Tibial nerve (tissue), 4 donors: ENCODE data around the gene F7. TPM values are rescaled to one million over a fixed set of nuclear protein-coding genes. Genes with fewer than 3 reads are reported as not detected.

Source experiments
- DNase-seq, 2 donors: peaks; one replicate each; pipeline ENCODE4 v3.0.0-alpha.2; 2019; ENCODE audit warnings: low spot score in 2 of 2
- H3K27ac ChIP-seq, 4 donors: fragments of 200-600 bp; sonication (generic) in 3 of 4; one replicate each; pipeline ENCODE4 v1.5.1; 2017 to 2019; ENCODE audit warnings: mild to moderate bottlenecking in 1 of 4
- H3K27me3 ChIP-seq, 2 donors: fragments of 200-600 bp; sonication (generic) in 1 of 2; one replicate each; pipeline versions ENCODE4 v1.5.1 to v1.6.0; 2017 to 2019
- H3K36me3 ChIP-seq, 3 donors: fragments of 200-600 bp; sonication (generic); one replicate each; pipeline ENCODE4 v1.5.1; 2018 to 2019
- H3K4me1 ChIP-seq, 4 donors: fragments of 200-600 bp; sonication (generic) in 3 of 4; one replicate each; pipeline ENCODE4 v1.5.1; 2017 to 2019
- H3K4me3 ChIP-seq, 4 donors: fragments of 200-600 bp; sonication (generic) in 3 of 4; one replicate each; pipeline ENCODE4 v1.5.1; 2017 to 2019; ENCODE audit warnings: mild to moderate bottlenecking in 1 of 4, moderate library complexity in 1 of 4
- H3K9me3 ChIP-seq, 4 donors: fragments of 200-600 bp; sonication (generic) in 3 of 4; one replicate each; pipeline ENCODE4 v1.5.1; 2017 to 2019
- EP300 ChIP-seq, 2 donors: sonication (generic); formaldehyde crosslinking; IDR thresholded peaks; one replicate each; pipeline ENCODE4 v1.6.1; 2017; ENCODE audit warnings: antibody characterized with exemption in 2 of 2, mild to moderate bottlenecking in 1 of 2
- POLR2A ChIP-seq, 2 donors: fragments of 450-650 bp; IDR thresholded peaks; one replicate each; pipeline ENCODE4 v1.6.1; 2017; ENCODE audit warnings: antibody characterized with exemption in 2 of 2, mild to moderate bottlenecking in 2 of 2, moderate library complexity in 2 of 2
- WGBS, 2 donors: methylation state at CpG; one replicate each; pipeline ENCODE4 v1.1.5; 2018; 5-methylcytosine and 5-hydroxymethylcytosine counted together
- total RNA-seq, 4 donors: library from RNA; depleted of rRNA; stranded (reverse); fragments of >200 nt; gene quantifications; one replicate each; pipeline ENCODE4 v1.1.0, GENCODE V29; 2016
- TF ChIP-seq, protein P1 (sequence below), 5 experiments: fragments of 200-600 bp in 3 of 5; fragments of 450-650 bp in 2 of 5; sonication (generic) in 3 of 5; IDR thresholded peaks; one replicate each; pipeline ENCODE4 v1.5.1; 2016 to 2019; ENCODE audit warnings: antibody characterized with exemption in 5 of 5, mild to moderate bottlenecking in 3 of 5, moderate library complexity in 2 of 5

The F7 gene
- total RNA-seq, 4 donors from 2014 or later, result not detected

DNA sequence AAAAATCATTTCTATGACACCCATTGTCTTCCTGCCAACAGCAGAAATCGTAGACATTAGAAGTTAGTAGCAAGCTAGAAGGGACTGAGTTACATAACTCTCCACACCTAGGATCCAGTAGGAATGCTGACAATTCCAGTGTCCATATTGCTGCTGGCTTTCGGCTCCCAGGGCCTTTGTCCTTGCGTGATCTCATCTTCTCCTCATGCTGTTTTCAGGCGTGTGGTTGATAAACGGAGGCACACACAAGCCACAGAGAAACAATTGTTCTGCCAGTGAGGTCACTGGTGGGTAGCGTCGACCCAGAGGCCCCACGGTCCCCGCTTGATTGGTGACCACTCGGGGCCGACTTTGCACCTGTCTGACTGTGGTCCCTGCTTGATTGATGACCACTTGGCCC is 31.6 kb upstream of the F7 start:
- Histone ChIP-seq H3K9me3 (peaks cover 0 to 10% (median 3%) of the 10 kb centered on the region in 4 donors), H3K27me3 (no peaks in the 10 kb centered on the region)
- 53 to 55% methylated on average over 11 of the region's 11 CpGs for WGBS, 2 donors

DNA sequence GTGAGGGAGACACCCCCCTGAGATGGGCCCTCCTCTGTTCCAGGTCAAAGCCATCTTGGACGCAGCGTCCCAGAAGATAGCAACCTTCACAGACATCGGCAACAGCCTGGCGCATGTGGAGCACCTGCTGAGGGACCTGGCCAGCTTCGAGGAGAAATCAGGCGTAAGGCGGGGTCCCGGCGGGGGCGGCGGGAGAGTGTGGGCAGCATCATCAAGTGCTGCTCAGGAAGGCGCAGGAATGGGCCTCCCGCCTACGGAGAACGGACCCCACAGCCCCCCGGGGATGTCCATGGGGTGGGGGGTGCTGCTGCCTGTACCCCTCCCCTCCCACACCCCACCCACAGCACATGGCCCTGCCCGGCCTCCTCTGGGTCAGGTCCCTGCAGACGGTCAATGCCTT is 31.2 kb upstream of the F7 start:
- H3K27ac ChIP-seq, result no peak overlapping the region
- no peak overlapping the region for H3K4me3 ChIP-seq
- H3K9me3 ChIP-seq, result peaks cover 0 to 10% (median 3%) of the 10 kb centered on the region in 4 donors
- no peaks in the 10 kb centered on the region for H3K4me1 ChIP-seq
- no peak for DNase-seq
- no peaks in the 10 kb centered on the region for H3K27me3 ChIP-seq
- TF ChIP-seq, protein P1, sequence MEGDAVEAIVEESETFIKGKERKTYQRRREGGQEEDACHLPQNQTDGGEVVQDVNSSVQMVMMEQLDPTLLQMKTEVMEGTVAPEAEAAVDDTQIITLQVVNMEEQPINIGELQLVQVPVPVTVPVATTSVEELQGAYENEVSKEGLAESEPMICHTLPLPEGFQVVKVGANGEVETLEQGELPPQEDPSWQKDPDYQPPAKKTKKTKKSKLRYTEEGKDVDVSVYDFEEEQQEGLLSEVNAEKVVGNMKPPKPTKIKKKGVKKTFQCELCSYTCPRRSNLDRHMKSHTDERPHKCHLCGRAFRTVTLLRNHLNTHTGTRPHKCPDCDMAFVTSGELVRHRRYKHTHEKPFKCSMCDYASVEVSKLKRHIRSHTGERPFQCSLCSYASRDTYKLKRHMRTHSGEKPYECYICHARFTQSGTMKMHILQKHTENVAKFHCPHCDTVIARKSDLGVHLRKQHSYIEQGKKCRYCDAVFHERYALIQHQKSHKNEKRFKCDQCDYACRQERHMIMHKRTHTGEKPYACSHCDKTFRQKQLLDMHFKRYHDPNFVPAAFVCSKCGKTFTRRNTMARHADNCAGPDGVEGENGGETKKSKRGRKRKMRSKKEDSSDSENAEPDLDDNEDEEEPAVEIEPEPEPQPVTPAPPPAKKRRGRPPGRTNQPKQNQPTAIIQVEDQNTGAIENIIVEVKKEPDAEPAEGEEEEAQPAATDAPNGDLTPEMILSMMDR (IDR thresholded peaks at IDR 0.05), result no peak
- TF ChIP-seq POLR2A (IDR thresholded peaks at IDR 0.05), result no peak
- TF ChIP-seq EP300 (IDR thresholded peaks at IDR 0.05), result no peak
- 87 to 92% methylated on average over 2 to 17 of the region's 18 CpGs for WGBS, 2 donors
- peaks cover 0 to 27% (median 0%) of the 10 kb centered on the region in 3 donors for H3K36me3 ChIP-seq

More for the DNA sequence above, 31.6 kb upstream of the F7 start:
- DNase-seq, result no peak
- no peak for TF ChIP-seq EP300 (IDR thresholded peaks at IDR 0.05)
- TF ChIP-seq POLR2A (IDR thresholded peaks at IDR 0.05), result no peak
- TF ChIP-seq, protein P1 (IDR thresholded peaks at IDR 0.05), result no peak
- Histone ChIP-seq H3K36me3 (peaks cover 0 to 27% (median 0%) of the 10 kb centered on the region in 3 donors), H3K4me1 (no peaks in the 10 kb centered on the region), H3K27ac (no peak overlapping the region), H3K4me3 (no peak overlapping the region)

DNA sequence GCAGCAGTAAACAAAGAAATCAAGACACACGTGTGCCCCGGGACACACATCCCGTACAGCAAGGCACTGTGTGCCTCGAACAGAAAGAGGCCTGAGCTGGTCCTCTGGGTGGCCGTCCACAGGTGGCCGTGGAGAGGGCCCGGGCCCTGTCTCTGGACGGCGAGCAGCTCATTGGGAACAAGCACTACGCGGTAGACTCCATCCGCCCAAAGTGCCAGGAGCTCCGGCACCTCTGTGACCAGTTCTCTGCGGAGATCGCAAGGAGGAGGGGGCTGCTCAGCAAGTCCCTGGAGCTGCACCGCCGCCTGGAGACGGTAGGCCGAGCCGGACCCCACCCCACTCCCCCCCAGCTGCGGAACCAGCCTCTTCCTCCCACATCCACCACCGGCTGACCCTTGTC is 30.7 kb upstream of the F7 start:
- peaks cover 0 to 24% (median 0%) of the 10 kb centered on the region in 3 donors for H3K36me3 ChIP-seq
- no peak for DNase-seq
- no peak overlapping the region for H3K27ac ChIP-seq
- no peak overlapping the region for H3K4me3 ChIP-seq
- TF ChIP-seq, protein P1 (IDR thresholded peaks at IDR 0.05), result no peak
- TF ChIP-seq POLR2A (IDR thresholded peaks at IDR 0.05) (no peak), EP300 (IDR thresholded peaks at IDR 0.05) (no peak)
- 91 to 92% methylated on average over 14 to 22 of the region's 22 CpGs for WGBS, 2 donors
- no peaks in the 10 kb centered on the region for H3K4me1 ChIP-seq
- peaks cover 0 to 10% (median 3%) of the 10 kb centered on the region in 4 donors for H3K9me3 ChIP-seq
- H3K27me3 ChIP-seq, result no peaks in the 10 kb centered on the region

- Histone ChIP-seq H3K27me3 (no peaks in the 10 kb centered on the region), H3K4me1 (no peaks in the 10 kb centered on the region), H3K36me3 (peaks cover 0 to 22% (median 0%) of the 10 kb centered on the region in 3 donors), H3K27ac (no peak overlapping the region), H3K9me3 (peaks cover 0 to 10% (median 3%) of the 10 kb centered on the region in 4 donors), H3K4me3 (no peak overlapping the region)
- TF ChIP-seq, protein P1 (IDR thresholded peaks at IDR 0.05), result no peak
- no peak for TF ChIP-seq EP300 (IDR thresholded peaks at IDR 0.05)
- no peak for TF ChIP-seq POLR2A (IDR thresholded peaks at IDR 0.05)
- no peak for DNase-seq
- WGBS, 2 donors, result 96 to 97% methylated on average over 17 of the region's 17 CpGs
Measured at GRCh38 chr13:113075711-113076110, 29.9 kb upstream of the F7 start.

DNA sequence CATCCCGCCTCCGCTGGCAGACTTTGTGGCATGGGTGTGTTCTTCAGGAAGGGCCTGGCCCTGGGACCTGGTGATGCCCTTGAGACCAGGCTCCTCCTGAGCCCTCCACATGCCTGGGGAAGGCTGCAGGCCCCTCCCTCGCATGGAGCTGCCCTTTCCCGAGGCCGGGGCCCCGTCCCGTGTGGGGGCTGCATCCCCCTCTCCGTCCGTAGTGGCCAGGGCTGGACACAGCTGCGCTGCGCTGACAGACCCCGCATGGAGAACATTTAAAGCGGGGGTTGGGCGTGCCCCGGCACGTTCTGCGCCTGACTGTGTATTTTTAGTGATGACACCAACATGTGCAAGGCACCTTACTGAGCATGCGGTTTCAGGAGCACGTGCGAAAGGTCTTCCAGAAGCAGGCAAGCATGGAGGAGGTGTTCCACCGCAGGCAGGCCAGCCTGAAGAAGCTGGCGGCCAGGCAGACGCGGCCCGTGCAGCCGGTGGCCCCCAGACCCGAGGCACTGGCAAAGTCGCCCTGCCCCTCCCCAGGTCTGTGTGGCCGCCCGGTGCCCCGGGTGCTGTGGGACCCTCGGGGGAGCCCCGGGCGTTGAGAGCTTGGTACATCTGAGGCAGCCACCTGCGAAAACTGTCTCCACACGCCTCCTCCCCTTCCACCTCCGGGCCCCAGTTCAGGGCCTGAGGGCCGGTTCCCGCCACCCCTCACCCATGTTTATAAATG is 28.8 kb upstream of the F7 start:
- no peak for DNase-seq
- Histone ChIP-seq H3K9me3 (peaks cover 0 to 8% (median 3%) of the 10 kb centered on the region in 4 donors), H3K27me3 (no peaks in the 10 kb centered on the region), H3K4me3 (no peak overlapping the region), H3K36me3 (peaks cover 0 to 22% (median 0%) of the 10 kb centered on the region in 3 donors), H3K27ac (no peak overlapping the region), H3K4me1 (no peaks in the 10 kb centered on the region)
- TF ChIP-seq EP300 (IDR thresholded peaks at IDR 0.05) (no peak), POLR2A (IDR thresholded peaks at IDR 0.05) (no peak)
- TF ChIP-seq, protein P1 (IDR thresholded peaks at IDR 0.05), result no peak
- 90 to 92% methylated on average over 27 to 37 of the region's 39 CpGs for WGBS, 2 donors
